Cortex of kidney (tissue), 1 donor: ENCODE measurements around the gene DAZAP1.

Source experiments
- DNase-seq: peaks from one replicate; lab custom pipeline; 2025; lab: John Stamatoyannopoulos, UW

Gene DAZAP1

DNA sequence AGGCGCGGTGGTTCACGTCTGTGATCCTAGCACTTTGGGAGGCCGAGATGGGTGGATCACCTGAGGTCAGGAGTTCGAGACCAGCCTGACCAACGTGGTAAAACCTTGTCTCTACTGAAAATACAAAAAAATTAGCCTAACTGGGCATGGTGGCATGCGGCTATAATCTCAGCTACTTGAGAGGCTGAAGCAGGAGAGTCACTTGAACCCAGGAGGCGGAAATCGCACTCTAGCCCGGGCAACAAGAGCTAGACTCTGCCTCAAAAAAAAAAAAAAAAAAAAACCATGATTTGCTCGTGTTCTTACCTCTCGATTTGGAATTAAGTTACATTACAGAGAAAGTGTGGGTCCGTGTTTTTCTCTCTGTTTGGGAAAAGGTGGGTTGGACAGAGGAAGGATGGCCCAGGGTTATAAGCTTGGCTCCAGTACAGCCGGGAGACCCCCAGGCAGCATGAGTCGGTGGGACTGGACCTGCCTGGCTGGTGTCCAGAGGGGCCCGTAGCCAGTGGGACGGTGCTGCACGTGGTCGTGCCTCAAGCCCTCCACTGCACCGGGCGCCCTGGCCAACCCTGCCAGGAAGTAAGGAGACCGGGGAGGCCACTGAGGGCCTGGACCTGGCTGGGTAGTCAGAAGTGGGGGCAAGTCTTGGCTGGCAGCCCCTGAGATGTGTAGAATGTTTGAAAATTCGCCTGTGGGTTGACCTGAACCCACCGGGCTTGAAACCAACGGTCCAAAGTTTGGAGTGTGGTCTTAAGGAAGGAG is 34.5 kb downstream of the DAZAP1 start:
- DNase-seq: no peak

- no peak for DNase-seq
Observed at GRCh38 chr19:1445185-1445931, 38.0 kb downstream of the DAZAP1 start.

DNA sequence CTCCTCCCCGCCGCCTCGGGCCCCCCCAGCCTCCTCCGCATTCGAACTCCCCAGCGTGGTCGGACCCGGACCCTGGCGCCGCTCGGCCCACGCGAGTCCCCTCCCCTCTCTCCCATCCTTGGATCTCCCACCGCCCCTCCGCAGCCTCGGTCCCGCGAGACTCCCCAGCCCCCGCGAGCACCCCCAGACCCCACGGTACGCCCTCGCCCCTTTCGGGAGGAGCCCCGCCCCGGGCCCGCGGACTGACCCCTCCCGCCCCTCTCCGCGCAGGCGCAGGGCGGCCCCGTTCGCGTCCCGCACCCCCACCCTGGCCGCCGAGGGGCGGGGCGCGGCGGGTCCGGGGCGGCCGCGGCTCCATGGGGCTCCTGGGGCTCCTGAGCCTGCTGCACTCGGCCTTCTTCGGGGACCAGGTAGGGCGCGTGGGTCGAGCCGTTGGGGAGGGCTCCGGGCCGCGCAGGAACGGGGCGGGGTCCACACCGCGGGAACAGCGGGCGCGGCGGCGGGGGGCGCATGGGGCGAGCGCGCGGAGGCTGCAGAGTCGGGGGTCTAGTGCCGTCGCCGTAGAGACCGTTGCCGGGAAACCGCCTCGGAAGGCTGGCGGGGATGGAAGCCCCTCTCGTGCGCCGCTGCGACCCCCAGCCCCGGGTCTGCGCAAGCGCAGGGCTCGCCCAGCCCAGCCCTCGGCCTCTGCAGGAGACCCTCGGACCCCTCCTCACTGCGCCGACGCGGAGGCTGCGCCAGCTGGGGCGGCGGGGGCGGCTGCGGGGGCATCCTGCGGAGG is 38.7 kb downstream of the DAZAP1 start:
- DNase-seq: no peak

GRCh38 chr19:1446713-1447481 is 39.5 kb downstream of the DAZAP1 start:
- no peak for DNase-seq

- DNase-seq: no peak
Observed at GRCh38 chr19:1447504-1447903, 40.1 kb downstream of the DAZAP1 start.

- no peak for DNase-seq
Observed at GRCh38 chr19:1447944-1448343, 40.6 kb downstream of the DAZAP1 start.

- DNase-seq: no peak
Observed at GRCh38 chr19:1449467-1450442, 42.4 kb downstream of the DAZAP1 start, which contains the start of gene APC2. APC2 (plus strand) TSS chr19:1450121; CDS start chr19:1453002, 2,881 bp downstream.

DNA sequence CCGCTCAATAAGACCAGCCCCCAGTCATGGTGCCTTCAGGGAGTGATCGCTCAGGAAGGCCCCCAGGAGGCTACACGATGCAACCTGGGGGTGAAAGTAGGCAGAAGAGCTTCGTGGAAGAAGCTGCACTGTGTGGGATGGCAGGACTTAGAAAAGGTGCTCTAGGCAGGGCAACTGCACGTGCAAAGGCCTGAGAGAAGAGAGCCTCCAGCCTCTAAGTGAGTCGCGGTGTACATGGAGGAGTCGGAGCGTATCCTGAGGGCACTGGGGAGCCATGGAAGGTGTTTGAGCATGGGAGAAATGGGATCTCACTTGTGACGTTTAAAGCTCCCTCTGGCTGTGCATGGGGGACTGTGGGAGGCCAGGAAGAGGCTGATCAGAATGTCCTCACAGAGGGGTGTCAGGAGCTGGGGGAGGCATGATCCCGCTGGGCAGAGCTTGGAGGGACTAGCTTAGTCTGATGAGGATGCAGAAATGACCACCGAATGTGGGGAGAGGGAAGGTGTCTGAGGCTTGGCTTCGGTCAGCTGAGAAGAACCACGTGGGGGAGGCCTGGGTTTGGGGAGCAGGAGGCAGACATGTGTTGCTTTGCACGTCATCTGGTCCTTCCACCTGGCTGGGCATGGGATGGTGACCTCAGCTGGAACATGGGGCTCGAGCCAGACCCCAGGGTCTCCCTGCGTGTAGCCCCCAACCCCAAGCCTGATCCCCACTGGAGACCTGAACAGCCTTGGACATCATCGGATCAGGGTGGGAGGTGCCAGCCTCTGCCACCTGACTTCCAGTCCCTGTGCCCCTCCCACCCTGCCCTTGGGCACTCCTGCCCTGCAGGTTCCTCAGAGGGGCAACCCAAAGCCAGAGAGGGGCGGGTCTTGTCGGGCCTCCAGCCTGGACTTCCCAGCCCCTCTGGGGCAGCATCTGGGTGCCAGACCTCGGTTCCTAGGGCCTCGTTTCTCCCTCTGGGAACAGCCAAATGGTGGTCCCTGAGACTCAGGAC is 43.6 kb downstream of the DAZAP1 start:
- no peak for DNase-seq

GRCh38 chr19:1451916-1452801 is 44.8 kb downstream of the DAZAP1 start:
- no peak for DNase-seq

DNA sequence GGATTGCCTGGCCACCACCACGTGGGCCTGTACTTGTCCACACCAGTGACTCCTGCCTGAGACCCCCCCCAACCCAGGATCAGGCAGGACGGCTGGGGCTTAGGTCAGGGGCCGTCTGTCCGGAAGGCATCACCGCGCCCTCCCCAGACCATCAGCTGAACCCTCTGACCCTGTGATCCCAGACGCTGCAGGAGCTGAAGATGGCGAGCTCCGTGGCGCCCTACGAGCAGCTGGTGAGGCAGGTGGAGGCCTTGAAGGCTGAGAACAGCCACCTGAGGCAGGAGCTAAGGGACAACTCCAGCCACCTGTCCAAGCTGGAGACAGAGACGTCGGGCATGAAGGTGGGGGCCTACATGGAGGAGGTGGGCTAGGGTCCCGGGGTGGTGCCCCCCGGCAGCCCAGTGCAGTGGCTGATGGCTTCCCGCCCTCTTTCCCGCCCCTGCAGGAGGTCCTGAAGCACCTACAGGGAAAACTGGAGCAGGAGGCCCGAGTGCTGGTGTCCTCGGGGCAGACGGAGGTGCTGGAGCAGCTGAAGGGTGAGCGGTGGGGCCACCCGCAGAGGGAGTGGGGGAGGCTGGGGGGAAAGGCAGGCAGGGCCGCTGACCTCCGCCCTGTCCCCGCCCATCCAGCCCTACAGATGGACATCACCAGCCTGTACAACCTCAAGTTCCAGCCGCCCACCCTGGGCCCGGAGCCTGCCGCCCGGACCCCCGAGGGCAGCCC is 45.6 kb downstream of the DAZAP1 start:
- DNase-seq: no peak

- no peak for DNase-seq
Observed at GRCh38 chr19:1453525-1454364, 46.4 kb downstream of the DAZAP1 start.

- no peak for DNase-seq
Observed at GRCh38 chr19:1455002-1455335, 47.6 kb downstream of the DAZAP1 start.

DNA sequence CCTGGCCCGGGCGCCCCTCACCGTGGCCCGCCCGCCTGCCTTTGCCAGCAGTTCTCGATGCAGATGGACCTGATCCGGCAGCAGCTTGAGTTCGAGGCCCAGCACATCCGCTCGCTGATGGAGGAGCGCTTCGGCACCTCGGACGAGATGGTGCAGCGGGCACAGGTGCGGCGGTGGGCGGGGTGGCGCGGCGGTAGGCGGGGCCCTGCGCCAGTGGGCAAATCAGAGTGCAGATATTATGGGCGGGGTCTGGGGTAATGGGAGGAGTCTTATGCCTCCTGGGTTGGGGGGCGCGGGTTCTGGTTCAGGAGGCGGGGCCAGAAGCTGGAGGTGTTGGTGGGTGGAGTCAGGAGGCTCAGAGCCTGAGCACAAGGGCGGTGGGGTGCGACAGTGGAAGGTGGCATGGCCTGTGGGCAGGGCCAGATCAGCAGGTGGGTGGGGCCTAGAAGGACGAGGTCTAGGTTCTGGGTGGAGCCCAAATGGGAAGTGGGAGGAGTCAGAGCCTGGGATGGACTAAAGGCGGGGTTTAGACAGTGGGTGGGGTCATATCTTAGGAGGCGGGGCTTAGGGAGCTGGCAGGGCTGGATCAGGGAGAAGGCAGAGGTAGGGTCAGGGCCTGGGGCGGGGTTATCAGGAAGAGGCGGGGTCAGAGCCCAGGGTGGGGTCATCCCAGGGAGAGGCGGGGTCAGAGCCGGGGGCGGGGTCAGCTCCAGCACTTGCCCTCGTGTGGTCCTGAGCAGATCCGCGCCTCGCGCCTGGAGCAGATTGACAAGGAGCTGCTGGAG is 48.1 kb downstream of the DAZAP1 start:
- no peak for DNase-seq

- DNase-seq: no peak
Observed at GRCh38 chr19:1456121-1456900, 48.9 kb downstream of the DAZAP1 start.
